Peyer's patch (tissue), 4 donors: ENCODE results near the gene AGAP1. TPM values are rescaled to one million over a fixed set of nuclear protein-coding genes. Genes with fewer than 3 reads are reported as not detected.

Experiments
- DNase-seq, 3 donors: peaks; one replicate each; pipeline ENCODE4 v3.0.0-alpha.2; 2017 to 2019
- H3K27ac ChIP-seq, 4 donors: fragments of 200-600 bp; sonication (generic); one replicate each; pipeline ENCODE4 v1.5.1; 2016 to 2019
- H3K27me3 ChIP-seq, 2 donors: fragments of 200-600 bp; sonication (generic); one replicate each; pipeline ENCODE4 v1.5.1; 2019
- H3K36me3 ChIP-seq, 3 donors: fragments of 200-600 bp; sonication (generic); one replicate each; pipeline ENCODE4 v1.5.1; 2016 to 2019
- H3K4me1 ChIP-seq, 4 donors: fragments of 200-600 bp; sonication (generic); one replicate each; pipeline ENCODE4 v1.5.1; 2016 to 2019
- H3K4me3 ChIP-seq, 4 donors: fragments of 200-600 bp; sonication (generic); 1 replicate in 3 of 4; 2 replicates in 1 of 4; pipeline ENCODE4 v1.5.1; 2016 to 2019; ENCODE audit warnings: mild to moderate bottlenecking in 1 of 4
- H3K9me3 ChIP-seq, 4 donors: fragments of 200-600 bp; sonication (generic); one replicate each; pipeline ENCODE4 v1.5.1; 2016 to 2019; ENCODE audit warnings: mild to moderate bottlenecking in 1 of 4
- CTCF ChIP-seq, 6 experiments: fragments of 450-650 bp in 4 of 6; fragments of 200-600 bp in 2 of 6; sonication (generic) in 1 of 6; IDR thresholded peaks; one replicate each; pipeline ENCODE4 v1.5.1; 2017 to 2019; ENCODE audit warnings: antibody characterized with exemption in 6 of 6, mild to moderate bottlenecking in 3 of 6, moderate library complexity in 1 of 6
- POLR2A ChIP-seq, 2 donors: fragments of 450-650 bp; IDR thresholded peaks; one replicate each; pipeline ENCODE4 v1.5.1; 2017; ENCODE audit warnings: antibody characterized with exemption in 2 of 2, mild to moderate bottlenecking in 2 of 2, moderate library complexity in 2 of 2
- total RNA-seq, 4 donors: library from RNA; depleted of rRNA; stranded (reverse); fragments of >200 nt; gene quantifications; one replicate each; pipeline ENCODE4 v1.1.0, GENCODE V29; 2016

AGAP1 gene
- total RNA-seq, 4 donors from 2014 or later: 55.7 to 79.1 (median 66.9) TPM

GRCh38 chr2:235723371-235723770 lies 229.5 kb downstream of the AGAP1 start:
- DNase-seq: no peak
- Histone ChIP-seq H3K4me1 (peaks cover 0 to 9% (median 0%) of the 10 kb centered on the region in 4 donors), H3K36me3 (peaks cover 0 to 2% (median 0%) of the 10 kb centered on the region in 3 donors), H3K9me3 (no peaks in the 10 kb centered on the region), H3K4me3 (no peak overlapping the region), H3K27me3 (no peaks in the 10 kb centered on the region), H3K27ac (no peak overlapping the region)
- TF ChIP-seq POLR2A (IDR thresholded peaks at IDR 0.05) (no peak), CTCF (IDR thresholded peaks at IDR 0.05) (no peak)

DNA sequence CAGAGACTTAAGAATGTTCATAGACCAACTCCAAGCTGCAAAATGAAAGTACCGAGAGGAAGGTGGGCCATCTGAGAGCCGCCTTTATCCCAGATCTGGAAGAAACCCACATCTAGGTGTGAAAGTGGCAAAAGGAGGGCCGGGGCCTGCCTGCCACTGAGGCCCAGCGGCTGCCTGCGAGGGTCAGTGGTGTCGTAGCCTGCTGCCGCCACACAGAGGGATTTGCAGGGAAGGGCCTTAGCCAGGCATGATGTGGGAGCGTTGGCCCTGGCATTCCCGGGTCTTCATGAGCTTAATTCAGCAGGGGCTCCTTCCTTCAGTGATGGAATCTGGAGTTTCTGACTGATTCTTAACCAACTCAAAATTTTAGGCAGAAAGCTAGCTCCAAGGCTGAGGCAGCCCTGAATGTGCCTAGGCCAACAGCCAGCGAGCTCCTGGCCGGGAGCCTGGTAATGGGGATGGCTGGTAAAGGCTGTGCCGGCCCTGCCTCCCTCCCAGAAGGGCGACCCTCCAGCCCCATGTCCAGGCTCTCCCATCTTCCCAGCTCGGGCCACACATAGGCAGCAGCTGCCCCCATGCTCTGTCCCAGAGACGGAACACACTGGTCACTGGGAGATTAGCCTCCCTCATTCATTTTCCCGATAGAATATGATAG lies 230.1 kb downstream of the AGAP1 start:
- H3K9me3 ChIP-seq: no peaks in the 10 kb centered on the region
- H3K4me1 ChIP-seq: peaks cover 0 to 9% (median 0%) of the 10 kb centered on the region in 4 donors
- no peak overlapping the region for H3K4me3 ChIP-seq
- no peak for DNase-seq
- H3K27me3 ChIP-seq: no peaks in the 10 kb centered on the region
- peak overlapping the region; percentile 37 to 67 (median 48) for H3K27ac ChIP-seq
- peaks cover 0 to 2% (median 0%) of the 10 kb centered on the region in 3 donors for H3K36me3 ChIP-seq
- TF ChIP-seq CTCF (IDR thresholded peaks at IDR 0.05) (no peak), POLR2A (IDR thresholded peaks at IDR 0.05) (no peak)

DNA sequence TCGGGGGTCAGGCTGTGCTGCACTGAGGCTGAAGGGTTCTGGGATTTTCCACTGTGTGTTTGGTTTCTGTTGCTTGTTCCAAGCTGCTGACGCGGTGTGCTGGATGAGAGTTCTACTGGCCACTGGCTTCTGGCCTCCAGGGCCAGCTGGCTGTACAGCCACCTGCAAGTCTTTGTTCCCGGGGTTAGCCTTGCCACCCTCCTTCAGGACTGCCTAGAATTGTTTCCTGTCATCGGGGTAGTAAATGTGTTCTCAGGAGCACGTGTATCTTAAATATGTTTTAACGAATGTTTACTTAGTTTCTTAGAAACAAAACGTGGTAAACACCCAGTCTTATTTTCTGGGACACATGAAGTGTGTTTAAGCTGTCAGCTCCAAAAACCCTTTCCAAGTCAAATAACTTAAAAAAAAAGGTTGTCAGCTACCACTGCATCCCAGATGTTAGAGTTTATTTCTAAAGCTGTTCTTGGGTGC lies 231.2 kb downstream of the AGAP1 start:
- Histone ChIP-seq H3K36me3 (peaks cover 0 to 2% (median 0%) of the 10 kb centered on the region in 3 donors), H3K4me3 (no peak overlapping the region), H3K4me1 (peaks cover 0 to 9% (median 0%) of the 10 kb centered on the region in 4 donors), H3K9me3 (no peaks in the 10 kb centered on the region), H3K27me3 (no peaks in the 10 kb centered on the region), H3K27ac (peak overlapping the region; percentile 7 to 67 (median 43))
- DNase-seq: peak in 1 of 3 donors; percentile 18
- TF ChIP-seq CTCF (IDR thresholded peaks at IDR 0.05) (no peak), POLR2A (IDR thresholded peaks at IDR 0.05) (no peak)

GRCh38 chr2:235725841-235726240 lies 232.0 kb downstream of the AGAP1 start:
- DNase-seq: no peak
- Histone ChIP-seq H3K9me3 (no peaks in the 10 kb centered on the region), H3K36me3 (peaks cover 0 to 2% (median 0%) of the 10 kb centered on the region in 3 donors), H3K4me3 (no peak overlapping the region), H3K27ac (no peak overlapping the region), H3K27me3 (no peaks in the 10 kb centered on the region), H3K4me1 (peaks cover 0 to 9% (median 0%) of the 10 kb centered on the region in 4 donors)
- no peak for TF ChIP-seq POLR2A (IDR thresholded peaks at IDR 0.05)
- TF ChIP-seq CTCF (IDR thresholded peaks at IDR 0.05): no peak

DNA sequence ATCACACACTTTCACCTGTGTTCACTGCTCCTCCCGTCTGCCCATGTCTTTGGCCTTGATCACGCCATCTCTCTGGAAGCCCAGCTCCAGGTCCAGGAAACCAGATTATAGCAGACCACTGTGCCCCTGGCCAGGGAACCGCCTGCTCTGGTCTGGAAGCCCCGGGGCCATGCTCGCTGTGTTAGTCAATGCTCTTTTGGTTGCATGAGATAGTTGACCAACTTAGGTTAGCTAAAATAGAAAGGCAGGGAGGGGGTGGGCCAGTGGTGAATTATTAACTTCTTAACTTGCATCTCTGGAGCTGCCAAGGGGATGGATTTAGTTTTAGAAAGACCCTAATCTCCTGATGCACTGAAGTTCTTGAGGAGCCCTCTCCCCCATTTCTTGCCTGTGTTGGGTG lies 232.7 kb downstream of the AGAP1 start:
- H3K9me3 ChIP-seq: no peaks in the 10 kb centered on the region
- TF ChIP-seq CTCF (IDR thresholded peaks at IDR 0.05) (no peak), POLR2A (IDR thresholded peaks at IDR 0.05) (no peak)
- no peaks in the 10 kb centered on the region for H3K27me3 ChIP-seq
- H3K4me3 ChIP-seq: no peak overlapping the region
- H3K27ac ChIP-seq: no peak overlapping the region
- peaks cover 0 to 2% (median 0%) of the 10 kb centered on the region in 3 donors for H3K36me3 ChIP-seq
- H3K4me1 ChIP-seq: peaks cover 0 to 9% (median 0%) of the 10 kb centered on the region in 4 donors
- DNase-seq: no peak
